Measurements from ENCODE around the gene ALDOA. TPM values are rescaled to one million over a fixed set of nuclear protein-coding genes. Genes with fewer than 3 reads are reported as not detected.
A peak's percentile ranks its signal among the peaks of the same experiment; 100 is the strongest.

ALDOA gene
- total RNA-seq, 1 experiment from 2014 or later, result 2,146 TPM

GRCh38 chr16:30088832-30089624 lies 23.5 kb downstream of the ALDOA start:
- no peak for DNase-seq (ENCODE audit: low read depth)

GRCh38 chr16:30090610-30091331 lies 25.2 kb downstream of the ALDOA start:
- no peak for DNase-seq (ENCODE audit: low read depth)

GRCh38 chr16:30091474-30092372 lies 26.2 kb downstream of the ALDOA start, which contains the start of gene TBX6:
TSS of gene TBX6 (minus strand) at chr16:30091924. CDS start at chr16:30091193, 731 bp downstream.
- DNase-seq (ENCODE audit: low read depth), result peak; percentile 87

GRCh38 chr16:30092373-30093010 lies 26.9 kb downstream of the ALDOA start:
- DNase-seq (ENCODE audit: low read depth), result peak; percentile 51

GRCh38 chr16:30094541-30095165 lies 29.1 kb downstream of the ALDOA start:
- no peak for DNase-seq (ENCODE audit: low read depth)

GRCh38 chr16:30095166-30096078 lies 29.9 kb downstream of the ALDOA start:
- no peak for DNase-seq (ENCODE audit: low read depth)

GRCh38 chr16:30096105-30096861 lies 30.7 kb downstream of the ALDOA start, which contains the start of gene YPEL3:
TSS of gene YPEL3 (minus strand) at chr16:30096213. CDS start at chr16:30095482, 731 bp downstream.
- peak; percentile 72 for DNase-seq (ENCODE audit: low read depth)

GRCh38 chr16:30096862-30097563 lies 31.5 kb downstream of the ALDOA start:
- DNase-seq (ENCODE audit: low read depth), result no peak

- no peak for DNase-seq (ENCODE audit: low read depth)
Observed at GRCh38 chr16:30104090-30104489, 38.5 kb downstream of the ALDOA start.

GRCh38 chr16:30104492-30104891 lies 38.9 kb downstream of the ALDOA start:
- no peak for DNase-seq (ENCODE audit: low read depth)

GRCh38 chr16:30108059-30108850 lies 42.7 kb downstream of the ALDOA start:
- no peak for DNase-seq (ENCODE audit: low read depth)

- peak; percentile 62 for DNase-seq (ENCODE audit: low read depth)
Observed at GRCh38 chr16:30110661-30111060, 45.1 kb downstream of the ALDOA start.

GRCh38 chr16:30112197-30113030 lies 46.9 kb downstream of the ALDOA start:
- DNase-seq (ENCODE audit: low read depth), result peak; percentile 37

- peak; percentile 35 for DNase-seq (ENCODE audit: low read depth)
Observed at GRCh38 chr16:30113031-30113710, 47.6 kb downstream of the ALDOA start, which contains the start of gene GDPD3. TSS of gene GDPD3 (minus strand) at chr16:30113537. CDS start at chr16:30113478, 59 bp downstream.

- peak; percentile 57 for DNase-seq (ENCODE audit: low read depth)
Observed at GRCh38 chr16:30113711-30114333, 48.3 kb downstream of the ALDOA start.
